IPS DF 4.7 (cell line): ENCODE data around the gene DMAC2L.

ENCODE experiments used
- DNase-seq: peaks from one replicate; pipeline ENCODE4 v3.0.0-alpha.2; 2013; ENCODE audit warnings: low spot score; ENCODE audit errors: extremely low read depth

The DMAC2L gene

GRCh38 chr14:50321009-50321660 is 9.0 kb downstream of the DMAC2L start:
- no peak for DNase-seq

- no peak for DNase-seq
These were observed 19.5 kb downstream of the DMAC2L start for GRCh38 chr14:50331596-50331995.

- DNase-seq = no peak
These were observed 20.9 kb downstream of the DMAC2L start for GRCh38 chr14:50333014-50333509.

DNA sequence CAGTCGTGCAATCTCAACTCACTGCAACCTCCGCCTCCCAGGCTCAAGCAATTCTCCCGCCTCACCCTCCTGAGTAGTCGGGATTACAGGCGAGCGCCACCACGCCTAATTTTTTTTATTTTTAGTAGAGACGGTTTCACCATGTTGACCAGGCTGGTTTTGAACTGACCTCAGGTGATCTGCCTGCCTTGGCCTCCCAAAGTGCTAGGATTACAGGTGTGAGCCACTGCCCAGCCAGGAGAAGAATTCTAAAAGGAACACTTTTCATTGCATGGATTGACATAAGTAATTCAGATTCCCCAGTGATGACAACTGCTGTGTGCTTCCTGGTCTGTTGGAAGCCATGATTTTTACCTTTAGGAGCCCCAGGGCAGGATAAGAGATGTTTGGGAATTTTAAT is 22.1 kb downstream of the DMAC2L start:
- no peak for DNase-seq

- DNase-seq = no peak
These were observed 23.3 kb downstream of the DMAC2L start for GRCh38 chr14:50335389-50335788.

DNA sequence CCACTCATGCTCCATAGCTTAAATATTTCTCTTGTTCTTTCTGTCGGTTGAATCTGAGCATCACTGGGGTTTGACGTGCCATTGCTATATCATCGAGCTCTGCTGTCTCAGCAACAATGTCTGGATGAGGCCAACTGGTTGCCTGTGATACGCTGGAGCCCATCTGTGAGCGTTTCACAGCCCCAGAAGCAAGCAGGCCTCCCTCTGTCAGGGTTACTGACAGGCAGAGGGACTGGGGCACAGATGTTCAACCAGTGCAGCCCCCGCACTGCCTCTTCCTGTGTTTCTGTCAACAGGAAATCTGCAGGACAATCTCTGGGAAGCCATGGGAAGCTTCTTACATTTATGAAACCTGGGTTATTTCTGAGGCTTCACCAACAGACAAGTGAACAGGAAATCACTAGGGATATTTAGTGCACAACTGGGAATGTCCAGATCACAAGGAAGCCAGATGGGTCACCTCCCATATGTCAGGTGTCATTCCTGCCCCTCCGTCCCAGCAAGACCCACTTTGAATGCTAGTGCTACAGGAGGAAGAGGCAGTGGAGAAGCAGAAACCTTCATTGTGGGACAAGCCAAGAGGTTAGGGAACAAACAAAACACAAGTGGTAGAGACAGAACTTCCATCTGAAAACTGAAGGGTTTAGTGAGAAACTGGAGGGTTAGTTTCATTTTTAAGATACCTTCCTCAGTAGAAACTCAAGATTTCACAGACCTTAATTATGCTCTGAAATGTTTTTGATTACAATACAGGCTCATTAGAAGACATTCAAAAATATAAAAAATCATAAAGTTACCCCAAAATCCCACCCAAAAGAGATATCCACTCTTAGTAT is 24.1 kb downstream of the DMAC2L start:
- DNase-seq = no peak

DNA sequence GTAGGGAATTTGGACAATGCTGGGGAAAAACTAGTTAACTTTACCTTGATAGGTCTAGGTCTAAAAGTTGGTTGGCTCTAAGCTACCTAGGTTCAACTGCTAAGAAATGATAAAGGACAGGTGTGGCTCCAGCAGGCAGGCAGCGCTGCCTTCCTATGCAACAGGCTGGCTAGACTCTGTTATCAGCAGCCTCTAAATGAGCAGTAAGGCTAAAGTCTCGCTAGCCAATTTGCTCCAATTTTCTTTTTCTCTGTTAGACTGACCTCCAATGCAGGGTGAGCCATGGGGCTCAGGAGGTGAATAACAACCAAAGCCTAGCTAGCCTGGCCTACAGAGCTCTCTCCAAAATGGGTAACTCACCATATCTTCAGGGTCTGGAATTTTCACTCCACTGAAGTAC is 26.5 kb downstream of the DMAC2L start:
- DNase-seq = no peak

DNA sequence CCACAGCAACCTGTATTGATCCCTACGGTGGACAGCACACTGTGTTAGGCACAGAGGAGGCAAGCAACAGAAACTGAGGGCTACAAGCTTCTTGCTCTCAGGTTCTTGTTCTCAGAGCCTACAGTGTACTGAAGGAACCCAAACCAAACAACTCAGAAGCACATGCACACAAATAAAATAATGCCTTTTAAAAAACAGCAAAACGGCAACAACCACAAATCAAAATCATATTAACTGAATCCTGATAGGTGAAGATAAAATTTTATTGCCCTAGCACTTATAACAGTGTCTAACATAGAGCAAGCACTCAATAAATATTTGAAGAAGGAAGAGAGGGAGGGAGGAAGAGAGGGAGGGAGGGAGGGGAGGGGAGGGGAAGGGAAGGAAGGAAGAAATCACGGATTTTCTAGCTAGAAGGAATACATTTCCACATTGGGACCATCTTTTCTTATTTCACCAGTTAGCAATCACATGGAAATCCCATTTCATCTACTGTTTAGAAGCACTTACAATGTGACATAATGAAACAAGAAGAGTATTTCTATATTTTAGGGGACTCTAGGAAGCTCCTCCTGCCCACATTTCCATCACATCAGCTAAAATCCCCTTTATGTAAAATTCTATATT is 27.2 kb downstream of the DMAC2L start:
- no peak for DNase-seq

GRCh38 chr14:50340045-50340444 is 27.9 kb downstream of the DMAC2L start:
- DNase-seq = no peak

DNA sequence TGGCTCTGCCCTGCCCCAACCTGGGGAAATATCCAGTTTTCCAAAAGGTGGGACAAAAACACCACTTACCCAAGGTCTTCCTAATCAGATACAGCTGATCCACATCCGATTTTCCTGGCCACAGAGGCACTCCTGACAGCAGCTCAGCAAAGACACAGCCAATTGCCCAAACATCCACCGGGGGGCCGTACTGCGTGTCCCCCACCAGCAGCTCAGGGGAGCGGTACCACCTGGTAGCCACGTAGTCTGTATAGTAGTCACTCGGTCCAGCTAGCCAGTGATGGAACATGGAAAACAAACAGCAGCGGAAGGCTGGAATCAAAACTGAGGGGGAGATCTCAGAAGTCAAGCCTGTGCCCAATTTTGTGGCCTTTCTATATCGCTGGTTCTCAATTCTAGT is 28.8 kb downstream of the DMAC2L start:
- DNase-seq = no peak

DNA sequence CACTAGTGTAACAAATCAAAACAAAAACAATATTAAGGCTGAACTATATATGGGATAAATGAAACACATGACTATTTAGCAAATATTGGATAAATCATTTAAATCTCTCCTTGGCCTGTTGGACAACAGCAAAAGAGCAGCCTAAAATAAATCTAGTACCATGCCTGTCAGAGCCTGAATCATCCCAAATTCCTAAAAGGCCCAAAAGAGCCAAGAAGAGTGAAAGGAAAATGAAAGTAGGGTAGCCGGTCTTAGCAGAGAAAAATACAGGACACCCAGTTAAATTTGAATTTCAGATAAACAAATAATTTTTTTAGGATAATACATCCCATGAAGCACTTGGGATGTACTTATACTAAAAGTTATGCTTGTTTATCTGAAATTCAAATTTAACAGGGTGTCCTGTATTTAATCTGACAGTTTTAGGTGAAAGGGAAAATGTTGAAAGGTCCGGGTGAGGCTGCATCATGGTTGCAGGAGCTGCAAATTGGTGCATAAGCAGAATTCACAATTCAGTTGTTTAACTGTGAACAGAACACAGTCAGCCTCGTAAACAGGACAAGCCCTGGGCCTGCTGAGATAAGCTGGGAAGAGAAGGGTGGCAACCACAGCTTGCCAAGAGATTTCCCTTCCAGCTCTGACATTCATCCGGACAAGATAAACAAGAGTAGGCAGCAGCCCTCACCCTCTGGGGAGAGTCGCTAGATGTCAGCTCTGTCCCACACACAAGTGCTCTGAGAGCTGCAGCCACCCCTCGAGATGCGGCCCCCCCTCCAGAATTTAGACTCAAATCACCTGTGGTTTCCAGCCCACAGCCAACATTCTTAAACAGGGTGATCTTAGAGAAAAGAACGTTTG is 30.3 kb downstream of the DMAC2L start:
- no peak for DNase-seq

DNA sequence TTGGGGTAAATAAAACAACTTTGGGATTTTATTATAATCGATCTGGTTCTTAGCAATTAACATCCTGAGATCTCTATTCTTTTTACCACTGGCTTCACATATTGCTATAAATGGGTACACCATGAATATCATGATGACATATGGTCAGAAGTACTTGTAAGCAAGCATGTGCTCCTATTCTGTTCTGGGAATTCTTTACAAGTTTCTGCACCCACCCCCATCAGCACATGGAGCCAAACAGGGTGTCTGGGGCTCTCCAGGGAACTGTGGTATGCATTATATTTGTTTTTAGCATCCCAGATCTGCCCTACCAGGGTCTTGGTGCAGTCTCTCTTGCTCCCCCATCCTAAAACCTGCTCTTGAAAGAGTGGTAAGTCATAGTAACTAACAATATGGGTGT is 31.3 kb downstream of the DMAC2L start:
- DNase-seq = no peak

GRCh38 chr14:50344116-50344775 is 32.1 kb downstream of the DMAC2L start:
- DNase-seq = no peak

DNA sequence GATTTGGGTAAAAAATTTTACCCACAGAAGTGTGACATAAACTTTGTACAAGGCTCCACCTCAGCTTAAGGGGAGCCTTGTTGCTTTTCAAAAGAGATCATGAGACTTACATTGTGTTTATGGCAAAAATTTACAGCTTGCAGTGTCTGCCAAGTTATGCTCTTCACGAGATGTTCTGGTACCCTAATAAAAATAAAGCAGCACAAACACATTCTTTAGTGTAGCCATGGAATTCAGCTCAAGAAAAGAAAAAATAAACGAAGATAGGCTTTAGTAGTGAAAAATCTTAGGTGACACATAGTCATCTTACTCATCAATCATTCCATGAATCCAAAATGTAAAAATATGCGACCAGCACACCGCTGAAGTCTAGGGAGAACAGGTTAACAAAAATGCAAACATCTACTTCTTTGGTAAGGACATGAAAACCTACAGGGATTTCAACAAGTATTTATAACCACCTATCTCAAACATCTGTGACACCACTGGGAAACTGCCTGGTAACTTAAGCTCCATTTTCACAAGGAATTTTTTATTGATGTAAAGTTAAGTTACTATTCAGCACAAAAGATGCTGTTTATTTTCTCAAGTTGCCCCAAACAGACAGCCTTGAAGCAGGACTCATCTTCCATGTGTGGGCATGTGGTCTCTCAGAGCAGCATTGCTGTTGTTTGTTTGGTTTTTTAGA is 32.9 kb downstream of the DMAC2L start:
- DNase-seq = no peak

DNA sequence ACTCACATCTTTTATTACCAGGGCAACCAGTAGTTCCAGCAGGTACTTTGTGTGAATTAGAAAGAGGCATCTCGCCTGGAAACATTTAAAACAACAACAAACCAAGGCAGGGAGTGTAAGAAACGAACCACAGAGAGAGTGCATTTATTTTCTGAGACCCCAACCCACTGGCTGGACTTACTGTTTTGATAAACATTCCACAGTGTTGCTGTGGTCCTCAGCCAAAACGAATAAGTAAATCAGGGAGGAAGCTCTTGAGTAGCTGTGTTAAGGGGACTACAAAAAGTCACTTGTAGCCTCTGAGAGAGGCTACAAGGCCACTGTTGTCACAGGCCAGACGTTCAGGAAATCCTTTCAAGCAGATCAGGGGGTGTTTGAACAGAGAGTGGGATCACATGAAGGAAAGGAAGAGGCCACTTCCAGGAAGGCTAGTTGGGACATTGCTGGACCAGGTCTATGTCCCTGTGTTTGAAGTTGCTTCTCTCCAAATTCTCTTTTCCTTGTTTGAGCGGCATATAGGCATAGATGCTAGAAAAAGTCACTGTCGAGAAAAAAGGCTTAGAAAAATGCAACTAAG is 33.8 kb downstream of the DMAC2L start:
- no peak for DNase-seq

- DNase-seq = no peak
These were observed 35.4 kb downstream of the DMAC2L start for GRCh38 chr14:50347521-50347920.

GRCh38 chr14:50348933-50349332 is 36.8 kb downstream of the DMAC2L start:
- DNase-seq = no peak

DNA sequence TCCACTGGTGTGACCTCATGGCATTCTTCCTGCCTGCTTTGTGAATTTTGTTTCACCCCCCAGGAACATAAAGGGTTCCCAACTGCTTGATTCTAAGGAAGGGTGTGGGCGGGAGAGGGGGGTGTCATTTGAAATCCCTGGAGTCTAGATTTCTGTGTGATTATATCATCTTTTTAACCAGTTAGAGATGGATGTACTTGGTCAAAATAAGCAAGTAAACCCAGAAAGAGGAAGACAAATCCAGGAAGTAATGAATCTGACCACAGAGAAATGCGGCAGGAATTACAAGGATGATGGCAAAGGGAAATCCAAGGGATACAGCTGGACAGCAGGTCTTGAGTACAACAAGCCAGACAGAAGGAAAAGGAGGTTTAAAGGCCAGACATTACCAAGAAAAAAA is 38.9 kb downstream of the DMAC2L start:
- no peak for DNase-seq

- DNase-seq = no peak
These were observed 40.5 kb downstream of the DMAC2L start for GRCh38 chr14:50352584-50352983.

GRCh38 chr14:50353126-50353525 is 41.0 kb downstream of the DMAC2L start:
- no peak for DNase-seq
